H9 (cell line): Measurements from ENCODE around the gene PLEKHG2. TPM values are rescaled to one million over a fixed set of nuclear protein-coding genes. Genes with fewer than 3 reads are reported as not detected.
A peak's percentile ranks its signal among the peaks of the same experiment; 100 is the strongest.

Experiments
- DNase-seq: peaks from one replicate; pipeline ENCODE4 v3.0.0-alpha.2; 2017
- H2AFZ ChIP-seq: one replicate; pipeline ENCODE4 v1.6.1; 2013; ENCODE audit warnings: mild to moderate bottlenecking, low read length, control low read depth, moderate library complexity
- H2AK5ac ChIP-seq: 2 replicates; pipeline ENCODE4 v1.6.1; 2013; ENCODE audit warnings: low read length, control low read depth, mixed read lengths; ENCODE audit not compliant: insufficient read length
- H2BK120ac ChIP-seq: one replicate; pipeline ENCODE4 v1.6.1; 2013; ENCODE audit warnings: low read depth, mild to moderate bottlenecking, low read length, control low read depth, inconsistent platforms; ENCODE audit not compliant: poor library complexity, severe bottlenecking
- H2BK12ac ChIP-seq: 2 replicates; pipeline ENCODE4 v1.6.1; 2013; ENCODE audit warnings: low read length, control low read depth, mixed read lengths, low read depth; ENCODE audit not compliant: insufficient read length
- H2BK15ac ChIP-seq: 2 replicates; pipeline ENCODE4 v1.6.1; 2013; ENCODE audit warnings: low read depth, low read length, control low read depth
- H2BK20ac ChIP-seq: one replicate; pipeline ENCODE4 v1.6.1; 2013; ENCODE audit warnings: low read depth, mild to moderate bottlenecking, low read length, control low read depth, inconsistent platforms; ENCODE audit not compliant: poor library complexity, severe bottlenecking
- H2BK5ac ChIP-seq: 2 replicates; pipeline ENCODE4 v1.6.1; 2013; ENCODE audit warnings: low read length, control low read depth, mixed read lengths; ENCODE audit not compliant: insufficient read length
- H3K14ac ChIP-seq: 2 replicates; pipeline ENCODE4 v1.6.1; 2013; ENCODE audit warnings: low read length, control low read depth; ENCODE audit not compliant: insufficient read depth
- H3K18ac ChIP-seq: 2 replicates; pipeline ENCODE4 v1.6.1; 2013; ENCODE audit warnings: low read depth, mild to moderate bottlenecking, mixed read lengths, low read length, control low read depth; ENCODE audit not compliant: insufficient read length
- H3K23ac ChIP-seq: 2 replicates; pipeline ENCODE4 v1.6.1; 2013; ENCODE audit warnings: low read length, control low read depth, mixed read lengths, low read depth; ENCODE audit not compliant: insufficient read length
- H3K23me2 ChIP-seq: 2 replicates; pipeline ENCODE4 v1.6.1; 2013; ENCODE audit warnings: low read depth, mild to moderate bottlenecking, mixed read lengths, low read length, control low read depth; ENCODE audit not compliant: insufficient read length, poor library complexity, severe bottlenecking
- H3K27ac ChIP-seq: 2 replicates; pipeline ENCODE4 v1.5.1; 2013; ENCODE audit warnings: low read length, control low read depth, mixed read lengths, low read depth; ENCODE audit not compliant: insufficient read length
- H3K27me3 ChIP-seq: 2 replicates; pipeline ENCODE4 v1.6.1; 2013; ENCODE audit warnings: low read length, control low read depth, inconsistent platforms; ENCODE audit not compliant: insufficient read depth
- H3K4ac ChIP-seq: 2 replicates; pipeline ENCODE4 v1.6.1; 2013; ENCODE audit warnings: low read depth, mild to moderate bottlenecking, control low read depth, inconsistent platforms, low read length, moderate library complexity
- H3K4me1 ChIP-seq: 2 replicates; pipeline ENCODE4 v1.6.1; 2013; ENCODE audit warnings: low read length, control low read depth, inconsistent platforms; ENCODE audit not compliant: insufficient read depth
- H3K4me2 ChIP-seq: 2 replicates; pipeline ENCODE4 v1.6.1; 2013; ENCODE audit warnings: low read length, control low read depth, mixed read lengths; ENCODE audit not compliant: insufficient read length, insufficient read depth
- H3K56ac ChIP-seq: 2 replicates; pipeline ENCODE4 v1.6.1; 2013; ENCODE audit warnings: low read depth, mild to moderate bottlenecking, mixed read lengths, low read length, control low read depth; ENCODE audit not compliant: insufficient read length
- H3K79me1 ChIP-seq: 2 replicates; pipeline ENCODE4 v1.6.1; 2013; ENCODE audit warnings: low read depth, mild to moderate bottlenecking, moderate library complexity, low read length, control low read depth, inconsistent platforms; ENCODE audit not compliant: insufficient read depth, poor library complexity, severe bottlenecking
- H3K79me2 ChIP-seq: 2 replicates; pipeline ENCODE4 v1.6.1; 2013; ENCODE audit warnings: low read length, control low read depth, inconsistent platforms; ENCODE audit not compliant: insufficient read depth
- H3K9ac ChIP-seq: 2 replicates; pipeline ENCODE4 v1.6.1; 2013; ENCODE audit warnings: low read length, control low read depth, mixed read lengths; ENCODE audit not compliant: insufficient read length; ENCODE audit errors: extremely low read depth
- H3K9me3 ChIP-seq: one replicate; pipeline ENCODE4 v1.6.1; 2013; ENCODE audit warnings: low read depth, low read length, inconsistent platforms; ENCODE audit not compliant: control insufficient read depth
- H3T11ph ChIP-seq: one replicate; pipeline ENCODE4 v1.6.1; 2013; ENCODE audit warnings: mild to moderate bottlenecking, low read length, control low read depth, inconsistent platforms
- H4K20me1 ChIP-seq: one replicate; pipeline ENCODE4 v1.6.1; 2013; ENCODE audit not compliant: control insufficient read depth, insufficient read length, insufficient read depth
- H4K5ac ChIP-seq: 2 replicates; pipeline ENCODE4 v1.6.1; 2013; ENCODE audit warnings: low read depth, mild to moderate bottlenecking, mixed read lengths, low read length, control low read depth; ENCODE audit not compliant: insufficient read length
- H4K8ac ChIP-seq: replicated peaks from 2 replicates; pipeline ENCODE4 v1.6.1; 2013; ENCODE audit warnings: low read length, control low read depth, mixed read lengths, low read depth; ENCODE audit not compliant: insufficient read length
- H4K91ac ChIP-seq: 2 replicates; pipeline ENCODE4 v1.6.1; 2013; ENCODE audit warnings: low read depth, mild to moderate bottlenecking, moderate library complexity, mixed read lengths, low read length, control low read depth; ENCODE audit not compliant: insufficient read length
- H3K27ac Mint-ChIP-seq, 3 experiments: 2 replicates in 2 of 3; 3 replicates in 1 of 3; pipeline ENCODE4 v1.8.0; 2020 to 2021; ENCODE audit warnings: mixed read lengths in 3 of 3, mild to moderate bottlenecking in 1 of 3, moderate library complexity in 1 of 3
- H3K27me3 Mint-ChIP-seq: 2 replicates; pipeline ENCODE4 v1.8.0; 2021; ENCODE audit warnings: low read depth, mild to moderate bottlenecking, moderate library complexity, mixed read lengths
- H3K36me3 Mint-ChIP-seq, 3 experiments: 2 replicates in 2 of 3; 3 replicates in 1 of 3; pipeline ENCODE4 v1.8.0; 2020 to 2021; ENCODE audit warnings: low read depth in 3 of 3, mixed read lengths in 3 of 3; ENCODE audit not compliant: insufficient read depth in 1 of 3
- H3K4me1 Mint-ChIP-seq, 2 experiments: 2 replicates each; pipeline ENCODE4 v1.8.0; 2020; ENCODE audit warnings: mixed read lengths in 2 of 2
- H3K4me3 Mint-ChIP-seq, 2 experiments: 2 replicates in 1 of 2; 3 replicates in 1 of 2; pipeline ENCODE4 v1.8.0; 2020 to 2021; ENCODE audit warnings: mild to moderate bottlenecking in 2 of 2, mixed read lengths in 2 of 2, moderate library complexity in 1 of 2
- H3K9me3 Mint-ChIP-seq, 2 experiments: 2 replicates in 1 of 2; 3 replicates in 1 of 2; pipeline ENCODE4 v1.8.0; 2020; ENCODE audit warnings: mild to moderate bottlenecking in 2 of 2, mixed read lengths in 2 of 2, moderate library complexity in 1 of 2
- WGBS: extraction: QIAGEN DNeasy Blood & Tissue Kit; methylation state at CpG from one replicate; pipeline ENCODE4 v1.1.7; 2013; ENCODE audit warnings: missing lambda C conversion rate, low lambda C conversion rate, mixed read lengths; ENCODE audit not compliant: insufficient read length; ENCODE audit errors: extremely low coverage; 5-methylcytosine and 5-hydroxymethylcytosine counted together
- total RNA-seq: library from RNA; stranded (reverse); gene quantifications from 2 replicates; pipeline ENCODE4 v1.2.1, GENCODE V29; 2021
- TF ChIP-seq, protein P1 (sequence below): fragments of 200-600 bp; sonication (generic); conservative IDR thresholded peaks from 3 replicates; pipeline ENCODE4 v1.8.0; 2021; ENCODE audit warnings: antibody characterized with exemption, mild to moderate bottlenecking

The PLEKHG2 gene
- total RNA-seq, 1 experiment from 2014 or later = 167 TPM

DNA sequence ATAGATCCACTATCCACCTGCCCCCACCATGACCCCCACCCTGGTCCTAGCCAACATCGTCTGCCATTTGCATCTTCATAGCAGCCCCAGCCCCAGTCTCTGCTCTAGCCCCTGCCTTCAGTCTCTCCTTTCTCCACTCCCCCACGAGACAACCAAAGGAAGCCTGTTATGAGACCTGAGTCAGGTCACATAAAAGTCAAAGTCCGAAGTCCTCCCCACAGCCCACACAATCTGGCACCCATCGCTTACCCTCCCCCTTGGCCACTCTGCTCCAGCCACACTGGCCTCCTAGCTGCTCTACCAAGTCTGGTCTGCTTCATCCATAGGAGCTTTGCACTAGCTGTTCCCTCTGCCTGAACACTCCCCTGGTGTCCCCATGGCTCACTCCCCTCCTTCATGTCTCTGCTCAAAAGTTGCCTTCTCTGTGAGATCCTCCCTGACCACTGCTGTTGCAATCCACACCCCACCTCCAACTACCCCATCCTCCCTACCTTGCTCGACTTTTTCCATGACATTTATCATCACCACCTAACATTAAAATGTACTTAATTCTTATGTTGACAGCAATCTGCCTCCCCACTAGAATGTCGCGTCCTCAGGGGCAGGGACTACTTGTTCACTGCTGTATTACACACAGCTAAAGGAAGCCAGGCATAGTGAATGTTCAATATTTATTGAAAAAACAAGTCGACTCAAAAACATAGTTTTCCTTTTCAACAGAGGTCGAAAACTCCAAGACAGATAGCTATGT lies 1.2 kb upstream of the PLEKHG2 start:
- H3K23me2 ChIP-seq = peaks cover 19% of the 10 kb centered on the region
- no peaks in the 10 kb centered on the region for H3K27me3 ChIP-seq
- no peak overlapping the region for H4K91ac ChIP-seq
- H3K4me1 Mint-ChIP-seq = peaks cover 41 to 51% of the 10 kb centered on the region in 2 experiments
- H3K79me2 ChIP-seq = peaks cover 9% of the 10 kb centered on the region; the same call in 1 of the 2 replicates
- peak overlapping the region; percentile 27 for H3K4me2 ChIP-seq
- H3K18ac ChIP-seq = no peak overlapping the region
- no peak overlapping the region for H2AK5ac ChIP-seq
- H2BK120ac ChIP-seq = no peak overlapping the region
- DNase-seq = no peak
- peaks cover 4% of the 10 kb centered on the region; the same call in 1 of the 2 replicates for H3K4me1 ChIP-seq
- peak overlapping the region; percentile 96 to 97 for H3K4me3 Mint-ChIP-seq
- H3K79me1 ChIP-seq = peaks cover 6% of the 10 kb centered on the region
- H3T11ph ChIP-seq = no peak overlapping the region
- TF ChIP-seq, protein P1, sequence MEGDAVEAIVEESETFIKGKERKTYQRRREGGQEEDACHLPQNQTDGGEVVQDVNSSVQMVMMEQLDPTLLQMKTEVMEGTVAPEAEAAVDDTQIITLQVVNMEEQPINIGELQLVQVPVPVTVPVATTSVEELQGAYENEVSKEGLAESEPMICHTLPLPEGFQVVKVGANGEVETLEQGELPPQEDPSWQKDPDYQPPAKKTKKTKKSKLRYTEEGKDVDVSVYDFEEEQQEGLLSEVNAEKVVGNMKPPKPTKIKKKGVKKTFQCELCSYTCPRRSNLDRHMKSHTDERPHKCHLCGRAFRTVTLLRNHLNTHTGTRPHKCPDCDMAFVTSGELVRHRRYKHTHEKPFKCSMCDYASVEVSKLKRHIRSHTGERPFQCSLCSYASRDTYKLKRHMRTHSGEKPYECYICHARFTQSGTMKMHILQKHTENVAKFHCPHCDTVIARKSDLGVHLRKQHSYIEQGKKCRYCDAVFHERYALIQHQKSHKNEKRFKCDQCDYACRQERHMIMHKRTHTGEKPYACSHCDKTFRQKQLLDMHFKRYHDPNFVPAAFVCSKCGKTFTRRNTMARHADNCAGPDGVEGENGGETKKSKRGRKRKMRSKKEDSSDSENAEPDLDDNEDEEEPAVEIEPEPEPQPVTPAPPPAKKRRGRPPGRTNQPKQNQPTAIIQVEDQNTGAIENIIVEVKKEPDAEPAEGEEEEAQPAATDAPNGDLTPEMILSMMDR = no peak
- H3K27ac Mint-ChIP-seq = peak overlapping the region; percentile 12 to 76 (median 73); a peak in 6 of 7 replicates
- WGBS = no CpG with 5 or more reads among the region's 9 CpGs
- no peak overlapping the region for H3K27ac ChIP-seq
- no peak overlapping the region for H3K23ac ChIP-seq
- no peak overlapping the region for H3K4ac ChIP-seq
- H3K27me3 Mint-ChIP-seq = peaks cover 1% of the 10 kb centered on the region; the same call in 1 of the 2 replicates
- no peak overlapping the region for H4K8ac ChIP-seq
- no peak overlapping the region for H2AFZ ChIP-seq
- no peak overlapping the region for H3K9ac ChIP-seq
- H3K9me3 Mint-ChIP-seq = no peaks in the 10 kb centered on the region; a peak in 1 of 5 replicates
- no peak overlapping the region for H2BK12ac ChIP-seq
- no peak overlapping the region for H3K14ac ChIP-seq
- no peak overlapping the region for H3K56ac ChIP-seq
- no peak overlapping the region for H2BK5ac ChIP-seq
- H3K36me3 Mint-ChIP-seq = peaks cover 10 to 32% (median 24%) of the 10 kb centered on the region in 3 experiments
- H4K5ac ChIP-seq = no peak overlapping the region
- H4K20me1 ChIP-seq = peaks cover 2% of the 10 kb centered on the region
- H3K9me3 ChIP-seq = no peaks in the 10 kb centered on the region
- H2BK15ac ChIP-seq = no peak overlapping the region
- H2BK20ac ChIP-seq = no peak overlapping the region
